ENCODE results near the gene MS4A15. TPM values are rescaled to one million over a fixed set of nuclear protein-coding genes. Genes with fewer than 3 reads are reported as not detected.

The MS4A15 gene
- total and polyA plus RNA-seq, 9 of the 15 experiments (the other 6 are each of a cell fraction or from before 2014, with no cell fraction given), result not detected

DNA sequence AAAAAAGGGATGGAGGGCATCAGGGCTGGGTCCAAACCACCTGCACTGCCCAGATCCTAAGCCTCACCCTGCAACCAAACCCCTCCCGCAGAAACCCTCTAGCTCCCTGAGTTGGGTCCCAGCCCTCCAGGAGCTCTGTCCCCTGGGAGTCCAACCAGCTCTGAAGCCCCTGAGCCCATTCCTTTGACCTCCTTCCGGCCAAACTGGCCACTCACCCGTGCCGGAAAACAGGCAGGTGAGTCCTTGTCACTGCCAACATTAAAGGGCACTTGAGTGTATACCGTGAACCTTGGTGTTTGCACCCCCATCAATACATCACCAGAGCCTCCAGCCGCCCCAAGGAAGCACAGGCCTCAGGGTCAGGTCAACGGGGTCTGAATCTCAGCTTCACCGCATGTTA lies 11.5 kb downstream of the MS4A15 start (continued):
- TF ChIP-seq, protein P1, sequence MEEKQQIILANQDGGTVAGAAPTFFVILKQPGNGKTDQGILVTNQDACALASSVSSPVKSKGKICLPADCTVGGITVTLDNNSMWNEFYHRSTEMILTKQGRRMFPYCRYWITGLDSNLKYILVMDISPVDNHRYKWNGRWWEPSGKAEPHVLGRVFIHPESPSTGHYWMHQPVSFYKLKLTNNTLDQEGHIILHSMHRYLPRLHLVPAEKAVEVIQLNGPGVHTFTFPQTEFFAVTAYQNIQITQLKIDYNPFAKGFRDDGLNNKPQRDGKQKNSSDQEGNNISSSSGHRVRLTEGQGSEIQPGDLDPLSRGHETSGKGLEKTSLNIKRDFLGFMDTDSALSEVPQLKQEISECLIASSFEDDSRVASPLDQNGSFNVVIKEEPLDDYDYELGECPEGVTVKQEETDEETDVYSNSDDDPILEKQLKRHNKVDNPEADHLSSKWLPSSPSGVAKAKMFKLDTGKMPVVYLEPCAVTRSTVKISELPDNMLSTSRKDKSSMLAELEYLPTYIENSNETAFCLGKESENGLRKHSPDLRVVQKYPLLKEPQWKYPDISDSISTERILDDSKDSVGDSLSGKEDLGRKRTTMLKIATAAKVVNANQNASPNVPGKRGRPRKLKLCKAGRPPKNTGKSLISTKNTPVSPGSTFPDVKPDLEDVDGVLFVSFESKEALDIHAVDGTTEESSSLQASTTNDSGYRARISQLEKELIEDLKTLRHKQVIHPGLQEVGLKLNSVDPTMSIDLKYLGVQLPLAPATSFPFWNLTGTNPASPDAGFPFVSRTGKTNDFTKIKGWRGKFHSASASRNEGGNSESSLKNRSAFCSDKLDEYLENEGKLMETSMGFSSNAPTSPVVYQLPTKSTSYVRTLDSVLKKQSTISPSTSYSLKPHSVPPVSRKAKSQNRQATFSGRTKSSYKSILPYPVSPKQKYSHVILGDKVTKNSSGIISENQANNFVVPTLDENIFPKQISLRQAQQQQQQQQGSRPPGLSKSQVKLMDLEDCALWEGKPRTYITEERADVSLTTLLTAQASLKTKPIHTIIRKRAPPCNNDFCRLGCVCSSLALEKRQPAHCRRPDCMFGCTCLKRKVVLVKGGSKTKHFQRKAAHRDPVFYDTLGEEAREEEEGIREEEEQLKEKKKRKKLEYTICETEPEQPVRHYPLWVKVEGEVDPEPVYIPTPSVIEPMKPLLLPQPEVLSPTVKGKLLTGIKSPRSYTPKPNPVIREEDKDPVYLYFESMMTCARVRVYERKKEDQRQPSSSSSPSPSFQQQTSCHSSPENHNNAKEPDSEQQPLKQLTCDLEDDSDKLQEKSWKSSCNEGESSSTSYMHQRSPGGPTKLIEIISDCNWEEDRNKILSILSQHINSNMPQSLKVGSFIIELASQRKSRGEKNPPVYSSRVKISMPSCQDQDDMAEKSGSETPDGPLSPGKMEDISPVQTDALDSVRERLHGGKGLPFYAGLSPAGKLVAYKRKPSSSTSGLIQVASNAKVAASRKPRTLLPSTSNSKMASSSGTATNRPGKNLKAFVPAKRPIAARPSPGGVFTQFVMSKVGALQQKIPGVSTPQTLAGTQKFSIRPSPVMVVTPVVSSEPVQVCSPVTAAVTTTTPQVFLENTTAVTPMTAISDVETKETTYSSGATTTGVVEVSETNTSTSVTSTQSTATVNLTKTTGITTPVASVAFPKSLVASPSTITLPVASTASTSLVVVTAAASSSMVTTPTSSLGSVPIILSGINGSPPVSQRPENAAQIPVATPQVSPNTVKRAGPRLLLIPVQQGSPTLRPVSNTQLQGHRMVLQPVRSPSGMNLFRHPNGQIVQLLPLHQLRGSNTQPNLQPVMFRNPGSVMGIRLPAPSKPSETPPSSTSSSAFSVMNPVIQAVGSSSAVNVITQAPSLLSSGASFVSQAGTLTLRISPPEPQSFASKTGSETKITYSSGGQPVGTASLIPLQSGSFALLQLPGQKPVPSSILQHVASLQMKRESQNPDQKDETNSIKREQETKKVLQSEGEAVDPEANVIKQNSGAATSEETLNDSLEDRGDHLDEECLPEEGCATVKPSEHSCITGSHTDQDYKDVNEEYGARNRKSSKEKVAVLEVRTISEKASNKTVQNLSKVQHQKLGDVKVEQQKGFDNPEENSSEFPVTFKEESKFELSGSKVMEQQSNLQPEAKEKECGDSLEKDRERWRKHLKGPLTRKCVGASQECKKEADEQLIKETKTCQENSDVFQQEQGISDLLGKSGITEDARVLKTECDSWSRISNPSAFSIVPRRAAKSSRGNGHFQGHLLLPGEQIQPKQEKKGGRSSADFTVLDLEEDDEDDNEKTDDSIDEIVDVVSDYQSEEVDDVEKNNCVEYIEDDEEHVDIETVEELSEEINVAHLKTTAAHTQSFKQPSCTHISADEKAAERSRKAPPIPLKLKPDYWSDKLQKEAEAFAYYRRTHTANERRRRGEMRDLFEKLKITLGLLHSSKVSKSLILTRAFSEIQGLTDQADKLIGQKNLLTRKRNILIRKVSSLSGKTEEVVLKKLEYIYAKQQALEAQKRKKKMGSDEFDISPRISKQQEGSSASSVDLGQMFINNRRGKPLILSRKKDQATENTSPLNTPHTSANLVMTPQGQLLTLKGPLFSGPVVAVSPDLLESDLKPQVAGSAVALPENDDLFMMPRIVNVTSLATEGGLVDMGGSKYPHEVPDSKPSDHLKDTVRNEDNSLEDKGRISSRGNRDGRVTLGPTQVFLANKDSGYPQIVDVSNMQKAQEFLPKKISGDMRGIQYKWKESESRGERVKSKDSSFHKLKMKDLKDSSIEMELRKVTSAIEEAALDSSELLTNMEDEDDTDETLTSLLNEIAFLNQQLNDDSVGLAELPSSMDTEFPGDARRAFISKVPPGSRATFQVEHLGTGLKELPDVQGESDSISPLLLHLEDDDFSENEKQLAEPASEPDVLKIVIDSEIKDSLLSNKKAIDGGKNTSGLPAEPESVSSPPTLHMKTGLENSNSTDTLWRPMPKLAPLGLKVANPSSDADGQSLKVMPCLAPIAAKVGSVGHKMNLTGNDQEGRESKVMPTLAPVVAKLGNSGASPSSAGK (IDR thresholded peaks at IDR 0.05), result no peak
- TF ChIP-seq, protein P2, sequence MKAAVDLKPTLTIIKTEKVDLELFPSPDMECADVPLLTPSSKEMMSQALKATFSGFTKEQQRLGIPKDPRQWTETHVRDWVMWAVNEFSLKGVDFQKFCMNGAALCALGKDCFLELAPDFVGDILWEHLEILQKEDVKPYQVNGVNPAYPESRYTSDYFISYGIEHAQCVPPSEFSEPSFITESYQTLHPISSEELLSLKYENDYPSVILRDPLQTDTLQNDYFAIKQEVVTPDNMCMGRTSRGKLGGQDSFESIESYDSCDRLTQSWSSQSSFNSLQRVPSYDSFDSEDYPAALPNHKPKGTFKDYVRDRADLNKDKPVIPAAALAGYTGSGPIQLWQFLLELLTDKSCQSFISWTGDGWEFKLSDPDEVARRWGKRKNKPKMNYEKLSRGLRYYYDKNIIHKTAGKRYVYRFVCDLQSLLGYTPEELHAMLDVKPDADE (conservative IDR thresholded peaks at IDR 0.05; ENCODE audit: control insufficient read depth, low read depth, low read length), result no peak
- no peak for TF ChIP-seq SREBF1 (IDR thresholded peaks at IDR 0.05; ENCODE audit: borderline replicate concordance, low read depth, low read length)
- TF ChIP-seq SMARCC2 (IDR thresholded peaks at IDR 0.05; ENCODE audit: low read depth), result no peak
- TF ChIP-seq, protein P3, sequence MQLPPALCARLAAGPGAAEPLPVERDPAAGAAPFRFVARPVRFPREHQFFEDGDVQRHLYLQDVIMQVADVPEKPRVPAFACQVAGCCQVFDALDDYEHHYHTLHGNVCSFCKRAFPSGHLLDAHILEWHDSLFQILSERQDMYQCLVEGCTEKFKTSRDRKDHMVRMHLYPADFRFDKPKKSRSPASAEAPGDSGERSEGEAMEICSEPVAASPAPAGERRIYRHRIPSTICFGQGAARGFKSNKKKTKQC (CRISPR knock-in tag; IDR thresholded peaks at IDR 0.05), result no peak
- TF ChIP-seq ZBTB17 (CRISPR knock-in tag; IDR thresholded peaks at IDR 0.05), result no peak
- TF ChIP-seq, protein P4, sequence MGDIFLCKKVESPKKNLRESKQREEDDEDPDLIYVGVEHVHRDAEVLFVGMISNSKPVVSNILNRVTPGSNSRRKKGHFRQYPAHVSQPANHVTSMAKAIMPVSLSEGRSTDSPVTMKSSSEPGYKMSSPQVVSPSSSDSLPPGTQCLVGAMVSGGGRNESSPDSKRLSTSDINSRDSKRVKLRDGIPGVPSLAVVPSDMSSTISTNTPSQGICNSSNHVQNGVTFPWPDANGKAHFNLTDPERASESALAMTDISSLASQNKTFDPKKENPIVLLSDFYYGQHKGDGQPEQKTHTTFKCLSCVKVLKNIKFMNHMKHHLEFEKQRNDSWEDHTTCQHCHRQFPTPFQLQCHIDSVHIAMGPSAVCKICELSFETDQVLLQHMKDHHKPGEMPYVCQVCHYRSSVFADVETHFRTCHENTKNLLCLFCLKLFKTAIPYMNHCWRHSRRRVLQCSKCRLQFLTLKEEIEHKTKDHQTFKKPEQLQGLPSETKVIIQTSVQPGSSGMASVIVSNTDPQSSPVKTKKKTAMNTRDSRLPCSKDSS (IDR thresholded peaks at IDR 0.05; ENCODE audit: low read depth, partially characterized antibody), result no peak
- no peak for TF ChIP-seq U2AF2 (optimal IDR thresholded peaks at IDR 0.05; ENCODE audit: low read depth, low read length)
- no peak for TF ChIP-seq ZNF785 (CRISPR knock-in tag; IDR thresholded peaks at IDR 0.05)
- no peak for TF ChIP-seq TEAD2 (tag; IDR thresholded peaks at IDR 0.05)
- TF ChIP-seq, protein P5, sequence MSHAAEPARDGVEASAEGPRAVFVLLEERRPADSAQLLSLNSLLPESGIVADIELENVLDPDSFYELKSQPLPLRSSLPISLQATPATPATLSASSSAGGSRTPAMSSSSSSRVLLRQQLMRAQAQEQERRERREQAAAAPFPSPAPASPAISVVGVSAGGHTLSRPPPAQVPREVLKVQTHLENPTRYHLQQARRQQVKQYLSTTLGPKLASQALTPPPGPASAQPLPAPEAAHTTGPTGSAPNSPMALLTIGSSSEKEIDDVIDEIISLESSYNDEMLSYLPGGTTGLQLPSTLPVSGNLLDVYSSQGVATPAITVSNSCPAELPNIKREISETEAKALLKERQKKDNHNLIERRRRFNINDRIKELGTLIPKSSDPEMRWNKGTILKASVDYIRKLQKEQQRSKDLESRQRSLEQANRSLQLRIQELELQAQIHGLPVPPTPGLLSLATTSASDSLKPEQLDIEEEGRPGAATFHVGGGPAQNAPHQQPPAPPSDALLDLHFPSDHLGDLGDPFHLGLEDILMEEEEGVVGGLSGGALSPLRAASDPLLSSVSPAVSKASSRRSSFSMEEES (CRISPR knock-in tag; IDR thresholded peaks at IDR 0.05), result no peak
- TF ChIP-seq NBN (IDR thresholded peaks at IDR 0.05; ENCODE audit: low read depth), result no peak

Data from K562 (cell line).